GM18909 (cell line): Measurements from ENCODE around the gene TMEM220.
"Not testable (repeated sequence)": the region's sequence is repeated elsewhere in the genome, so short reads cannot be mapped to it uniquely, and the experiment has no call there.

Experiments used
- ATAC-seq: cut with Tn5 transposase; IDR thresholded peaks from one replicate; pipeline ENCODE4 v1.9.1; 2021; ENCODE audit warnings: mild to moderate bottlenecking; ENCODE audit not compliant: unreplicated experiment, poor library complexity

TMEM220 gene

DNA sequence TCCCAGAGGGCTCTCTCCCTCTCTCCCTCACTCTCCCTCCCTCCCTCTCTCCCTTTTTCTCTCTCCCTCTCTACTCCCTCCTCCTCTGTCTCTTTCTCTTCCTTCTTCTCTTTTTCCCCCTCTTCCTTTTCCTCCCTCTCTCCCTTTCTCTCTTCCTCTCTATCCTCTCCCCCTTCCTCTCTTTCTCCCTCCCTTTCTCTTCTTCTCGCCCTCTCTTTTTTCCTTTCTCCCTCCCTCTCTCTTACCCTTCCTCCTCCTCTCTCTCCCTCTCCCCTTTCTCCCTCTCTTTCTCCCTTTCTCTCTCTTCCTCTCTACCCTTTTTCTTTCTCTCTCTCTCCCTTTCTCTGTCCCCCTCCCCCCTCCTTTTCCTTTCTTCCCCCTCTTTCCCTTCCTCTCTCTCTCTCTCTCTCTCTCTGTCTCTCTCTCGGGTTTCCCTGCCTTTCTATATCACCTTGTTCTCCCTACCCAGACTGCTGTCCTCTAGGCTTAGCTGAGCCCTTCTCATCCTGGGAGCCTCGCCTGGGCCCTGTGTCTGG lies 25.8 kb upstream of the TMEM220 start:
- no peak for ATAC-seq

DNA sequence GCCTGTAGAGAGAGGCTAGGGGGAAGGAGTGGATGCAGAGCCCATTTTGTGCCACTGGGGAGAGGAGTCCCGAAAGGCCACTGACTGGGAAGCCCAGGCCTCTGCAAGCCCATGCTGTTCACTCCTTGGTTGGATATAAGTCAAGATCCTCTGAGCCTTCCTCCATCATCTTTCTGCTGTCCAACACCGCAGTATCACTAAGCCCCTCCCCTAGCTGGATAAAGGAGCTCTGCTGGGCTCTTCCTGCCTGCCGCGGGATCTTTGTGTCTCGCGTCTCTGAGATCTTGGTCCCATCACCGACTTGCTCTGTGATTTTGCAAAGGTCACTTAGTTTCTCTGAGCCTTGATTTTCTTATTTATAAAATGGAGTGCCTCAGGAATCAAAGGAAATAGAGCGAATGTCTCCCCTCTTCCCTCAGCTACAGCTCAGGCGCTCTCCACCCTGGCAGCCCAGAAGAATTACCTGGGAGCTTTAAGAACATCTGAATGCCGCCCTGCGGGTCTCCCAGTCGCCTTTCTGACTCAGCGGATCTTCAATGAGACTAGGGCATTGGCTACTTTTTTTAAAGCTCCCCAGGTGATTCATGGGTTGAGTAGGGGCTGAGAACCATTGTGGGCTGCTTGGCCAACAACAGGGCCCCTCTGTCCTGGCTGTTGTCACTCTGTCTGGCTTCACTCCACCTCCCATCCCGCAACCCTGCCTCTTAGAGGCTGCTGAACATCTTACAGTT lies 25.2 kb upstream of the TMEM220 start:
- ATAC-seq = no peak

DNA sequence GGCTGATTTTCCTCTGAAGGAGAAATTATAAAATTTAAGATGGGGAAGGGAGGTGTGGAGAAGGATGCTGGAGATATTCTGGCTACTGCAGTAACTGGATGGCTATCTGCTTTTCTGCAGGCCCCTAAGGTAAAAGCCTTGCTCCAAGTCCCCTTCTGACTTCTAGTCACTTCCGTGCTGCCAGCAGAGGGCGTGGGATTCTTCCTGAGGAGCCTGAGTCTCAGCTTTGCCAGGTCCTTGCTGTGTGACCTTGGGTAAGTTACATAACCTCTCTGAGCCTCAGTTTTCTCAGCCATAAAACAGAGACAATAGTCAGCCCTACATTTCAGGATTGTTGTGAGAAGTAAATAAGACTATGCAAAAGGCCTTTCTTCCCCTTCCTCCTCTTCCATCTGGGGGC lies 24.3 kb upstream of the TMEM220 start:
- no peak for ATAC-seq

DNA sequence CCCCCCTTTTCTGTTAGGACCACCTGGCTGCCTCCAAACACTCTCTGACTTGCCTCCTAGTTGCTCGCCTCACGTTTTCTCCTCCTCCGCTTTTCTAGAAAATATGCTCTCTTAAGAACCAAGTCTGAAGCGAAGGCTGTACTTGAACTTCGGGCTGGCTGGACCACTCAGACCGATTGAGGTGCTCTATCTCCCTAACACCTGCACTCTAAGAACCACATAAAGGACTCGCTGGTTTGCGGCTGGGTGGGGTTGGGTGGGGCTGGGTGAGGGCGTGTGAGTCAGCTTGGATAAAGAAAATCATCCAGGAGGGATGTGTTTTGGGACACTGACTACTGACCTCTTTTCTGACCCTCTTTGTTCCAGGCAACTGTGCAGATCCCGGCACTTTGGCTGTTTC lies 22.9 kb upstream of the TMEM220 start:
- ATAC-seq = no peak

DNA sequence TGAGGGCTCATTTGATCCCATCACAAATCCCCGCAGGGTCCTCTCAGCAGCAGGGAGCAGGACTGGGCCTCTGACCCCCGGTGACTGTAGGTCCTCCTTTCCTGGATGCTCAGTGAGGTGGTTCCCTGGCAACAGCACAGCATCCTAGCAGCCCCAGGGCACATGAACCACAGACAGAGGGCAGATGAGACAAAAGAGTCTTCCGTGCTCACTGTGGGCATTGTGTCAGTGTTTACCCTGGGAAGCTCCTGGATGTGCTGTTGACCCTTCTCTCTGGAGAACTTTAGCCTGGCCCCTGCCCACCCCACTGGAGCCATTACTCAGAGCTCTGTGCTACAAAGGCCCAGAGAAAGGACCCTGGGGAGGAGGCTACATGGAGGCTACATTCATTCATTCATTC lies 21.7 kb upstream of the TMEM220 start:
- ATAC-seq = no peak

DNA sequence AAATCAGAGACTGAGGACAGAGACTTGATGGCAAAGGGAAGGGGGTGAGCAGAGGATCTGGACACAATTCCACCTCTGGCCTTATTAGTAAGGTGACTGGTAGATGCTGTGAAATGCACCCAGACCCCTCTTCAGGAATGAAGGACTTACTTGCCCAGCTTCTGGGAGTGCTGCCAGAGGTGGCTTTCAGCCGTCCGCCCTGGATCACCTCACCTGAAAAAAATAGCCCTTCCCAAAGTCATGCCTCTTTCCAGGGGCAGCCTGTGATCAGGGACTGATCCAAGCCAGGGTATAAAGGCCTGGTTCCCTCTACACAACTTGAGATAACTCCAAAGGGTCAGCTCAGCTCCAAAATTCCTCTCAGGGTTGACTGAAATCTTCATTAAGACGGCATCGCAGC lies 20.4 kb upstream of the TMEM220 start:
- ATAC-seq = no peak

DNA sequence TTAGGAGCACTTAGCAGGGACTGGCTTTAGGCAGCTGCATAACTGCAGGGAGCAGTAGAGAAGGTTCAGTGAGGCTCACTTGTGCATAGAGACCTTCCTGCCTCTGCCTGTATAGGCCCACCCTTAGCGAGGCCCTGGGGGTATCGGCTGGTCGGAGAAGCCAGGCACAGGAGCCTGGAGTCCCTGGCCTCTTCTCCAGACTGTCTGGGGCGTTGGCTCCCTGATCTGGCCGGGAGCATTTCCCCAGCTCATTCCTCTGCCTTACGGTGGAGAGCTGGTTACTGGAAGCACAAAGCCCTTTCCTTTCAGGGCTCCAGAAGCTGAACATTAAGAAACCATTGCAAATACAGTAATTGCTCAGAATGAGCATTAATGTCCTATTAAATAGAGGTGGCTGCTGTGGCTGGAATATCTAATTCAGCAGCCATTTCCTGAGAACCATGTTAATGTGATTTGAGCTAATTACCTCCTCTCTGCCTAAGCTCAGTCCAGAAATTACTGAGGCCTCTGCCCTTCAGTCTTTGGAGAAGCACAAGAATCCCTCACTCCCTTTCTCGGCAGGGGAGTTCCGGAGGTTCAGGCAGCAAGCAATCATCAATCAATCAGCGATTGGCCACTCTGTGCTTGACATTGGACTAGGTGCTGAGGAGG lies 18.8 kb upstream of the TMEM220 start:
- no peak for ATAC-seq

DNA sequence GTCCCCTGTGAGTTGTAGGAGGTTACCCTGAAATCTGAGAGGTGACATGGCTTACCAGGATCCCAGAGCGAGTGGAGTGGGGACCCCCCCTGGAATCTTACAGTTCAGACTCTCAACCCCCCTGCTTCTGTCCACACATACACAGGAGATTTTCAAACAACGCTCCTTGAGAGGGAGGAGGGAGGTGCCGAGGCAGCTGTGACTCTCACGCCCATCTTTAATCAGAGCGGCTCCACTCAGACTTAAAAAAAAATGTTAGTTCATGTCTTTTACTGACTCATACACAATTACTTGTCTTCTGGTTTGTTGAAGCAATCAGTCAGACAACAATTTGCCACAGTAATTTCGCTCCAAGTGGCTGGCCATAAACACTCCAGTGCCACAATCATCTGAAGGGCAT lies 15.4 kb upstream of the TMEM220 start:
- no peak for ATAC-seq

DNA sequence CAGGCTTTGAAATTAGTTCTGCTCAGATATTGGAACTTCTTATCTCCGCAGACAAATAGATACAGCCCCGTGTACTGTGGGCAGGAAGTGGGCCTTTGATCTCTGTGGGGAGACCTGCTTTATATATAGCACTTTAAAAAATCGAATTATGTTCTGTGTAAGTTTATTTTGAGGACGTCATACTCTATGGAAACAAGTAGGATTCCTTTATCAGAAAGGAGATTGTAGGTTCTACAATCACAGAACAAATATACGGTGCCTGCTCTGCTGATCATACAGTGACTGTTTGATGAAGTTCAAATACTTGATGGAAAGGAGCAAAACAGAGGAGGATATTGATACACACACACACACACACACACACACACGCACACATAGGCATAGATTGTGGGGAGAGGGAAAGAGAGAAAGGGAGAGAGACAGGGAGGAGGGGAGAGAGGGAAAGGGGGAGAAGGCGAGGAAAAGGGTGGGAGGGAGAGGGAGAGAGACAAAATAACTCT lies 14.7 kb upstream of the TMEM220 start:
- ATAC-seq = no peak

DNA sequence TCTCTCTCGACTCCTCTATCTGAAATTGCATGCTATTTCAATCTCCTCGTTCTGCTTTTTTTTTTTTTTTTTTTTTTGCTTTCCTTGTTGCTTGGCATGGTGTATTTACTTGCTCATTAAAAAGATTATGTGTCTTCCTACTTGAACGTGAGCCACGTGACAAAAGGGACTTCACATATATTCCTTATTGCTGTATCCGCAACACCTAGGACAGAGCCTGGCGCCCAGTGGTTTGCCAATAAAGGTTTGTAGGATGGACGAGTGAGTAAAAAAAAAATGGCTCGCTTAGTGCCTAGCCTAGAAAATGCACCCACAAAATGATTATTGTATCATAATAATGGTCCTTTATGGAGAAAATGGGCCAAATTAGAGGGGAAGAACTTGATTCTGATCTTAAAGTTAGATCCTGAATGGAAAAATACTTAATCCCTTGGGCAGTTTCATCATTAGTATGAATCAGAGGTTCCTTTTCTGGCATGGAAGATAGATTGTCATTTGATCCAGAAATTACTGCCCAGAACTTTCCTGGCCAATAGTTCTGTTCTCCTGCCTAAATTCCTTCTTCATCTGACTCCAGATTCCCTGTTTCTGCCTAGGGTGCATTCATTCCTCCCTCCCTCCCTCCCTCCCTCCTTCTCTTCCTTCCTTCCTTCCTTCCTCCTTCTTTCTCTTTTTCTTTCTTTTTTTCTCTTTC lies 13.6 kb upstream of the TMEM220 start:
- ATAC-seq = no peak

DNA sequence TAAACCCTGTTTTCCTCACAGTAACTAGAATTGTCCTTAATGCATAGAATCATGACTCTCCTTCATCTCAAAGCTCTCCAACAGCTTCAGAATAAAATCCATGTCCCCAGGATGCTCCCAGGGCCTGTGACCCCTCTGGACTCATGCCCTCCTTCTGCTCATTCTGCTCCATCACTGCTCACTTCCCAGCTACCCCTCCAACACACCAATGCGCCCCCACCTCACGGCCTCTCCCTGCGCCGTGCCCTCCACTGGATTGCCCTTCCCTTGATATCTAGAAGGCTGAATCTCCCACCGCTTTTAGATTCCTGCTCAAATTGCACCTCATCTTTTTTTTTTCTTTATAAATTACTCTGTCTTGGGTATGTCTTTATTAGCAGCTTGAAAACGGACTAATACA lies 12.6 kb upstream of the TMEM220 start:
- ATAC-seq = no peak

DNA sequence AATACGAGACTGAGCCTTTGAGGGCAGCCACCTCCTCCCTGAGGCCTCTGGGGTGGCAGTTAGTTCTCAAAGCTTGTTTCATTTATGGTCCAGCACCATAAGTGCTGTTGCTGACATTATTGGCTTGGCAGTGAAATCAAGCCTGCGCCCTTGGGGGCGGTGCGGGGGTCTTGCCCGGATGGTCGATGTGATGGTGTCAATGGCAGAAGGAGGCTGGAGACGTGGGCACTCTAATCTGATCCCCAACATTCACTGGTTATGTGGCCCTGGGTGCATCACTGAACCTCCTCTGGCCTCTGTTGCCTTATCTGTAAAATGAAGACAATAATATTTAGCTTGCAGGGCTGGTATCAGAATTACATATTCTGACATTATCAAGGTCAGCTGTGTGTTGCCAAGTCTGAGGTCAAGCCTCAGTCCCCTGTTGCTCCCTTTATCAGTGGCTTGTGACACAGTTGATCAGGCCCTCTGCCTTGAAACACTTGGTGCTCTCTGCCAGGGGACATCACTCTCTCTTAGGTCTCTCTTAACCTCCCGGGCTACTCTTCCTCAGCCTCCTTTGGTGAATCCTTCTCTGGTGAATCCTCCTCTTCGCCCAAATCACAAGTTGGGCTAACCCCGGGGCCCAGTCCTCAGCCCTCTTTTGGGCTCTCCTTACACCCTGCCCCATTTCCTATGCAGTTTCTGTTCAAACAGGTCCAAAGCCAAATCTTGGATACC lies 11.8 kb upstream of the TMEM220 start:
- no peak for ATAC-seq

DNA sequence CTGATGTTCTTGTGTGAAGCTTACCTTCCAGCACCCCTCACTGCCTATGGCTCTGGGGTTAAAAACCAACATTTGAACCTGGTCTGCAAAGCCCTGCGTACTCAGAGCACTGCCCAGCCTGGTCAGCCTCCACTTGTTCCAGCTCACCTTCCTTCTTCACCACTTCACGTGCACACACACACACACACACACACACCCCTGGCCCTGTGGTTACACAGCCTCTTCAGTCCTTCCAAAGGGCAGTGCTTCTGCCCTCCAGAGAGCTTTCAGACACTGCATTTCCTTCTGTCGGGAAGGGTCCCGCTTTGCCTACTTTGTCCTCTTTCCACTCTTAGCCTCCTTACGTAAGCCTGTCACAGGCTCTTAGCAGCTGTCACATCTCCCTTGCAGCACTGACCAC lies 9.6 kb upstream of the TMEM220 start:
- no peak for ATAC-seq

DNA sequence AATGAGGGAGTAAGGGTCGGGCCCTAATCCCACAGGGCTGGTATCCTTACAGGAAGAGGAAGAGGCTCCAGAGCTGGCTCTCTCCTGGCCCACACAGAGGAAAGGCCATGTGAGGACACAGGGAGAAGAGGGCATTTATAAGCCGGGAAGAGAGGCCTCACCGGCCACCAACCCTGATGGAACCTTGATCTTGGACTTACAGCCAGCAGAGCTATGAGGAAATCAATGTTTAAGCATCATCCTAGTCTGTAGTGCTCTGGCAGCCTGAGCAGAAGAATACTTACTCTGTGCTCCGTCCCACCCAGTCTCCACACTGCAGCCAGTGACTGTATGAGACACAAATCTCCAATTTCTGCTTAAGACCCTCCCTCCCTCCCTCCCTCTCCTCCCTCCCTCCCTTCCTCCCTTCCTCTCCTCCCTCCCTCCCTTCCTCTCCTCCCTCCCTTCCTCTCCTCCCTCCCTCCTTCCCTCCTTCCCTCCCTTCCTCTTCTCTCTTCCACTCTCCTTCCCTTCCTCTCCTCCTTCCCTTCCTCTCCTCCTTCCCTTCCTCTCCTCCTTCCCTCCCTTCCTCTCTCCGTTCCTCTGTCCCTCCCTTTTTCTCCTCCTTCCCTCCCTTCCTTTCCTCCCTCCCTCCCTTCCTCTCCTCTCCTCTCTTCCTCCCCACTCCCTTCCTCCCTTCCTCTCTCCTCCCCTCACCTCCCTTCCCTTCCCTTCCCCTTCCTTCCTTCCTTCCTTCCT lies 8.9 kb upstream of the TMEM220 start:
- no peak for ATAC-seq

DNA sequence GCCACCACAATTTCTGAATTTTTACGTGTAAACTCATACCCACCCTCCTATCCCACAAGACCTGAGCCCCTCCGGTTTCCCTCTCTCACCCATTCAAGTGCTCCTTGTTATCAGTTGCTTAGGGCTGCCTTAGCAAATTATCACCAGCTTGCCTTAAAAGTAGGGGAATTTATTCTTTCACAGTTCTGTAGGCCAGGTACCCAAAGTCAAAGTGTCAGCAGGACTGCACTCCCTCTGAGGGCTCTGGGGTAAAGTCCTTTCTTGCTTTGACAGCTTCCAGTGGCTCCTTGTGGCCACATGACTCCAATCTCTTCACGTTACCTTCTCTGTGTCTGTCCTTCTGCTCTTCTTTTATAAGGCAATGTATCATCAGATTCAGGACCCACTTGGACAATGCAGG lies 7.9 kb upstream of the TMEM220 start:
- ATAC-seq = no peak

DNA sequence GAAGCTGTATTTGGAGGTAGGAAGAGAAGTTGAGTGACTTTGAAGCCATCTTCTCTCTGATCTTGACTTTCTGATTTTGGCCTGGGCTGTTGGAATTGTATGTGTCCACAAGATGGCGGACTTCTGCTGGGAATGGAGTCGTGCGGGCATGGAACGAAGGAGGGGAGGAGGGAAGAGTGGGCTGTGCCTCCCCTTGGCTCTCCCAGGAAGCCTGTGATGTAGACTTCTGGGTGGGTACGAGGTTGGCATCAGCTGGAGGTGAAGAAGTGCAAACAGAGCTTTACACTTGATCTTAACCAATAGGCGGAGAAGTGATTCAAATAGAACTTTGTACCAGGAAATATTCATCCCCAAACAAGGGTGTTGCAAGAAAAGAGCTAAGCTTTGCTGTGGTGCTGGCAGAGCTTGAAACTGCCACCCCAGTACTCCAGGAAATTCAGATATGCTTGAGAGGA lies 7.4 kb upstream of the TMEM220 start:
- no peak for ATAC-seq

DNA sequence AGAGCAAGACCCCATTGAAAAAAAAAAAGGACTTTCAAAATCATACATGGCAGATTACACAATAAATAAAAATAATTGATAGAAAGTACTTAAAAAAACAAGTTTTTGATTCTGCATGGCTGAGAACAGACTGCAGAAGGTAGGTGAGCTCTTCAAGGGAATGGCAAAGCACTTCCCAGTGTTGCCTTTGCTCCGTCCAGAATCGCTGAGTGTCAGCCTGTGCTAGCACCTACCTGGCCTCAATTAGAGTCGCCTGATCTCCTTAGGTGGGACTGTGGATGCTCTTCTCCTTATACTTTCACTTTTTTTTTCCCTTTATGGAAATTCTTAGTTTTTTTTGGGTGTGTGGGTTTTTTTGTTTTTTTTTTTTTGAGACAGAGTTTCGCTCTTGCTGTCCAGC lies 6.0 kb upstream of the TMEM220 start:
- ATAC-seq = no peak

DNA sequence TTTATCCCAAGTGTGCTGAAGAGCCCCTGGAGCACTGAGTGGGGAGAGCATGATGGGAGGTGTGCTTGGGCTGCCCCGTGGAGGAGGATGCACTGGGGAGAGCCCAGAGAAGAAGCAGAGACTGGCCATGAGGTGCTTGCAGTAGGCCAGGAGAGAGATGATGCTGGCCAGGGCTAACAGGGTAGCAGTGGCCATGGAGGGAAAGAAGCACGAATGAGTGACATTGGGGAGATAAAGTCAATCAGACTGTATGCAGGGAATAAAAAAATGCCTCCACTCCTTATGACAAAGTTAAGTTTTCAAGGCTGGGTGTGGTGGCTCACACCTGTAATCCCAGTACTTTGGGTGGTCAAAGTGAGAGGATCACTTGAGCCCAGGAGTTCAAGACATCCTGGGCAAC lies 5.4 kb upstream of the TMEM220 start:
- no peak for ATAC-seq

DNA sequence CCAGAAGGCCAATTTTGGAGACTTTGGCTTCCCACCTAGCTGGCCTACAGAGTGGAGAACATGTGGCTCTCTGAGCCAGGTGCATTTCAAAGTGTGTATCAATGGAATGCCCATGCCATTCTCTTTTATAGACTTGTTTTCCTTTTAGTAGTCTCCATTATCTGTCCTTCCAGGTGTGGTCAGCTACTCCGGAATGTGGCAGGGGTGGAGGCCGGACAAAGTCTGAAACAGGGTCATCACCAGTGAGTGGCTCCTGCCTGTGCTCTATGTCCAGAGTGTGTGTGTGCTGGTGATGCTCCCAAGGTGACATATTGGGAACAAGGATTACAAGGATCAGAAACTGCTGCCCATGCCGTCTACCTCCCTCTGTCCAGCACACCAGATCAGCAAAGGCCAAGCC lies 3.8 kb upstream of the TMEM220 start:
- ATAC-seq = no peak

DNA sequence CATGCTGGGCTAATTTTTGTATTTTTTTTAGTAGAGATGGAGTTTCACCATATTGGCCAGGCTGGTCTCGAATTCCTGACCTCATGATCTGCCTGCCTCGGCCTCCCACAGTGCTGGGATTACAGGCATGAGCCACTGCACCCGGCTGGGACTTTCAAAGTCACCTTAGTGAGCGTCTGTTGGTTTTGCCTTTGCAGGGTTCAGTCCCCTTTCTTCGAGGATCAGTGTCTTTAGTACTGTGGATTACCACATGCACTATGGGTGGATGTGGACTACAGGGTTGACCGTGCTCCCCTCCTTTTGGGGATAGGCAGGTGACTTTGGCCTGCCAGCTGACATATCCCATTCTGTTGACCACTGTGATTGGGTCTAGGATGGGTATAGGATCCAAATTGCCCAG lies 2.3 kb upstream of the TMEM220 start:
- not testable (repeated sequence) for ATAC-seq
